Left ventricle myocardium superior (tissue), 1 donor: Measurements from ENCODE around the gene HEBP1. TPM values are rescaled to one million over a fixed set of nuclear protein-coding genes. Genes with fewer than 3 reads are reported as not detected.

Source experiments
- ATAC-seq: fragments of 200-7000 bp; cut with Tn5 transposase; one replicate; pipeline ENCODE4 v1.9.1; 2020; ENCODE audit warnings: mild to moderate bottlenecking, moderate library complexity
- DNase-seq: peaks from one replicate; pipeline ENCODE4 v3.0.0-alpha.2; 2020
- intact Hi-C: fragments of 100-400 bp; cut with micrococcal nuclease; formaldehyde crosslinking; loops from one replicate; pipeline ENCODE4 v1.11.0; 2022
- total RNA-seq: library from RNA; stranded (reverse); fragmentation: NEBNext Ultra II Directional; extraction: Animal tissue kit (Norgen Biotek cat#: 25700); gene quantifications from one replicate; pipeline ENCODE4 v1.2.1, GENCODE V29; 2021
- donor health status: DM: no; HTN: yes; CAD: no; lungs with severe emphysema.

Gene HEBP1
- total RNA-seq, 1 donor from 2014 or later = 68.3 TPM

DNA sequence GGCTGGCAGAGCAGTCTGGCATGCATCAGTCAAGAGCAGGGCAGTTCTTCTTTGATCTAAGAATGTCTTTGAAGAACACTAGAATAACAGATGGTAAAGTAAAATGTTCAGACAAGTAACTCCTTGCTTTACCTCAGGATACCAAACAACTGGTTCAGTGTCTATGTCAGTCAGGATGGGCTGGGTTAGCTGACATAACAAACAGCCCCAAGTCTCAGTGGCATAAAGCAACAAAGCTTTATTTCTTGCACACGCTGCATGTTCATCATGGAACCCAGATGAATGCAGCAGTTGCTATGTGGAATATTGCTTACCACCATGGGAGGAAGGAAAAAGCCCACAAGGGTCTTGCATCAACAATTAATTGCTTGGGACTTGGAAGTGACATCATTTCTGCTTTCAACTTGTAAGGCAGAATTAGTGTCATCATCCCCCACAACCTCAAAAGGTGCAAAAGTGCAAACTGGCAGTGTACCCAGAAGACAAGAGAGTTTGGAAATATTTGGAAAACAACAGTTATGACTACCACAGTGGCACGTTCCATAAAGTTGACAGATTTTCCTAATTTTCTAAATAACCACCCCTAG, 69.3 kb downstream of the HEBP1 start:
- intact Hi-C loops = no loop called here
- ATAC-seq (no peak), DNase-seq (no peak)

DNA sequence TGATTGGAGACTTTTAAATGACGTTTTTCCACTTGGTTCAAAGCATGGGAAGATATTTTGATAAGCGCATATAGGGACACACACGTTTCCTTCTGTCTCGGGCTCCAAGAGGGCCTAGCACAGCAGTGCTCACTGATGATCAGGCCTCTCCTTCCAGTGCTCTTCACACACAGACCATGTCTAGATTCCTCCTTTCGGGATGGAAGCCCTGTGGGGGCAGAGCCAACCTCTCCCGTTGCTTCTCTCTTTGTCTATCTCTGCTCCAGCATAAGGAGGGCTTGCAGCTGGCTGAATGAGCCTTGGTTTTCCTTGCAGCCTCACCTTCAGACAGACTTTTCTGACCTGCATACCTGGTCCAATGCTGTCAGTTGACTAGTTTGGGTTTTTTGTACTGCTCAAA, 70.4 kb downstream of the HEBP1 start:
- ATAC-seq = no peak
- intact Hi-C loops = no loop called here
- no peak for DNase-seq

DNA sequence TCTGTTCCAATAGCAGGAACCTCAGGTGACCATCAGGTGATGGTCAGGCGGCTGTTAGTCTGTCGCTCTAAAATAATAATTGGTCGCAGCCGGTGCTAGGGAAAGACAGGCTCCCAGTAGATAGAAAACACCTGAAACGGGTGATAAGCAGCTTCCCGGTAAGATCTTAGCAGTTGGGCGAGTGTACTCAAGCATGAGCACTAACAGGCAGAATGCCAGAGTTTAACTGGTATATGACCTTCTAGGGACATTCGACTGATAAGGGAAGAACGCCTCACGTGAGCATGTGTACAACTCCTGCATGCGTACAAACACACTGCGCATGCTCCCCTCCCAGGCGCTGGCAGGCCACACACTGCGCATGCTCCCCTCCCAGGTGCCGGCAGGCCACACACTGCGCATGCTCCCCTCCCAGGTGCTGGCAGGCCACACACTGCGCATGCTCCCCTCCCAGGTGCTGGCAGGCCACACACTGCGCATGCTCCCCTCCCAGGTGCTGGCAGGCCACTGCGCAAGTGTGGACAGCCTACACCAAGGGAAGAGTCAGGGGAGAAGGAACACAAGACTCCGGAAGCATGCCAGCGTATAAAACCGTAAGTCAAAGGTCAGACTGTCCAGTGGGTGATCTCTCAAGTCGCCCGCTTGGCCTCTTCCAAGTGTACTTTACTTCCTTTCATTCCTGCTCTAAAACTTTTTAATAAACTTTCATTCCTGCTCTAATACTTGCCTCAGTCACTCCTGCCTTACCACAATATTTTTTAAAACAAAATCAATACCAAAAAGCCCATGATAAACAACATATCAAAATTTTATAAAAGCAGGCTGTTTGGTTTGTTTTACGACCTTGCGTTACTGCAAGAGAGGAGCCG, 72.6 kb downstream of the HEBP1 start:
- intact Hi-C loops = no loop called here
- peak; percentile 97 for ATAC-seq
- peak; percentile 83 for DNase-seq

DNA sequence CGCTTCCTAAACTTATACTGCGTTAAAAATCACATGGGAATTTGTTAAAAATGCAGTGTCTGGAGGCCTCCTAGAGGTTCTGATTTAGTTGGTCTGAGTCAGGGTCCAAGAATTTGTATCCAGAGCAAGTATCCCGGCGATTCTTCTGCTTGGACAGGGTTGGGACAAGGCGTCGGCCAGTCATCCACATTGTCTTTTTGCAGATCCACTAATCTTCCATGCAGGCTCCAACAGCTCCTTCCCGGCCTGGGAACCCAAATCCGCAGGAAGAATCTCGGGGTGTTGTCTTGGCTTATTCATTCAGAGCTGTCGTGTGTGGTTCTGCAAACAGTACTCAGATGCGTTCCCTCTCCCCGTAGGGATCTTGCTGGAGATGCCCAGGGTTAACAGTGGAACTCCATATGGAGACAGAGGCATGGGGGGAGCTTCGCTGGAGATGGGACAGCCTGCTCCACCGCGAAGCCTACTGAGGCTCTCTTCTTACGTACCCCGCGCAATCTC, 73.4 kb downstream of the HEBP1 start:
- no peak for ATAC-seq
- no peak for DNase-seq
- intact Hi-C loops = no loop called here

DNA sequence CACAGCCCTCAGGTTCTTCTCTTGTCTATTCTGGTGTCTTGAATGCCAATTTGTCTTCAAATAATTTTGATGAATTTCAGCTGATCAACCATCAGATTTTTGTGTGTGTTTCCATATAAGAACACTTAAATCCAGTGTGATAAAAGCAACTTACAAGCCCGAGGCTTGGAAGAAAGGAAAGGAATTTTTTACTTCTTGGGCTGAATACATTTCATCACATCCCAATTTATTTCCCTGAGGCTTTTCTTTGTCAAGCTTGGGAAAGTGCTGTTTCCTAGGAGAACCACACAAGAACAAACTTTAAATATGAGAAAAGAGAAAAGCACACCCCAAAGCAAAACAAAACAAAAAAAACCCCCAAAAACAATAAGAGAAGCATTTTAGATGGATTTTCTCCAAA, 74.7 kb downstream of the HEBP1 start:
- no peak for ATAC-seq
- intact Hi-C loops = no loop called here
- no peak for DNase-seq

Other genes with a start within 250 kb of the HEBP1 start
- gene APOLD1, start 214.6 kb downstream of the HEBP1 start, total RNA-seq = 21.3 TPM
- 29.9 TPM for gene DDX47, start 186.9 kb downstream of the HEBP1 start, total RNA-seq
- 1.9 TPM for gene GPRC5A, start 108.7 kb downstream of the HEBP1 start, total RNA-seq
- gene GPRC5D, start 48.1 kb downstream of the HEBP1 start, total RNA-seq = not detected
- gene FAM234B, start 44.1 kb upstream of the HEBP1 start, total RNA-seq = 1.8 TPM
- gene GSG1, start 103.4 kb upstream of the HEBP1 start, total RNA-seq = not detected
- gene EMP1, start 196.5 kb upstream of the HEBP1 start, total RNA-seq = 76.8 TPM